ENCODE measurements around the gene C19orf25.
A peak's percentile ranks its signal among the peaks of the same experiment; 100 is the strongest.

C19orf25 gene

DNA sequence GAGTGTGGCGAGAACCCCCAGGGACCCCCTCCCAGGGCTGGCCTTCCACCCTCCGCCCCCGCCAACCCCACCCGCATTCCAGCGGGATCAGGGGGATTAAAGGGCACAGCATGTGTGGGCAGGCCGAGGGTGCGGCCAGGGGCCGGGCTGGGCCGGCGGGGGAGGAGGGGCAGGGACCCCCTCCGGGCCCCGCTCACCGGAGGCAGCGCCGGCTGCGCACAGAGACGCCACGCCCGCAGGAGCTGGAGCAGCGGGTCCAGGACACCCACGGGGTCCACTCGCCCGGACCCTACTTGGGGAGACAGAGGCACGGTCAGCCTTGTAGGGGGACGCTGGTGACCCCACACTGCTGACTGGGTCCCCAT is 31.4 kb upstream of the C19orf25 start:
- no peak for DNase-seq (ENCODE audit: low read depth)
- no peak overlapping the region for H3K4me3 ChIP-seq (ENCODE audit: low read depth, low read length)

GRCh38 chr19:1509602-1510441 is 30.8 kb upstream of the C19orf25 start:
- no peak for DNase-seq (ENCODE audit: low read depth)
- TF ChIP-seq POLR2A (IDR thresholded peaks at IDR 0.05; ENCODE audit: extremely low read depth, insufficient read length) (no peak), MYC (IDR thresholded peaks at IDR 0.05; ENCODE audit: low read depth, low read length) (no peak)
- TF ChIP-seq, protein P1, sequence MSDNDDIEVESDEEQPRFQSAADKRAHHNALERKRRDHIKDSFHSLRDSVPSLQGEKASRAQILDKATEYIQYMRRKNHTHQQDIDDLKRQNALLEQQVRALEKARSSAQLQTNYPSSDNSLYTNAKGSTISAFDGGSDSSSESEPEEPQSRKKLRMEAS (IDR thresholded peaks at IDR 0.05; ENCODE audit: low read depth, low read length) = no peak
- TF ChIP-seq, protein P2, sequence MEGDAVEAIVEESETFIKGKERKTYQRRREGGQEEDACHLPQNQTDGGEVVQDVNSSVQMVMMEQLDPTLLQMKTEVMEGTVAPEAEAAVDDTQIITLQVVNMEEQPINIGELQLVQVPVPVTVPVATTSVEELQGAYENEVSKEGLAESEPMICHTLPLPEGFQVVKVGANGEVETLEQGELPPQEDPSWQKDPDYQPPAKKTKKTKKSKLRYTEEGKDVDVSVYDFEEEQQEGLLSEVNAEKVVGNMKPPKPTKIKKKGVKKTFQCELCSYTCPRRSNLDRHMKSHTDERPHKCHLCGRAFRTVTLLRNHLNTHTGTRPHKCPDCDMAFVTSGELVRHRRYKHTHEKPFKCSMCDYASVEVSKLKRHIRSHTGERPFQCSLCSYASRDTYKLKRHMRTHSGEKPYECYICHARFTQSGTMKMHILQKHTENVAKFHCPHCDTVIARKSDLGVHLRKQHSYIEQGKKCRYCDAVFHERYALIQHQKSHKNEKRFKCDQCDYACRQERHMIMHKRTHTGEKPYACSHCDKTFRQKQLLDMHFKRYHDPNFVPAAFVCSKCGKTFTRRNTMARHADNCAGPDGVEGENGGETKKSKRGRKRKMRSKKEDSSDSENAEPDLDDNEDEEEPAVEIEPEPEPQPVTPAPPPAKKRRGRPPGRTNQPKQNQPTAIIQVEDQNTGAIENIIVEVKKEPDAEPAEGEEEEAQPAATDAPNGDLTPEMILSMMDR (IDR thresholded peaks at IDR 0.05; ENCODE audit: low read depth, low read length) = no peak

More for the DNA sequence above, 31.4 kb upstream of the C19orf25 start:
- TF ChIP-seq POLR2A (IDR thresholded peaks at IDR 0.05; ENCODE audit: extremely low read depth, insufficient read length) (no peak), MYC (IDR thresholded peaks at IDR 0.05; ENCODE audit: low read depth, low read length) (no peak)
- TF ChIP-seq, protein P1 (IDR thresholded peaks at IDR 0.05; ENCODE audit: low read depth, low read length) = no peak
- TF ChIP-seq, protein P2 (IDR thresholded peaks at IDR 0.05; ENCODE audit: low read depth, low read length) = no peak

GRCh38 chr19:1508507-1508856 is 29.5 kb upstream of the C19orf25 start:
- H3K4me3 ChIP-seq (ENCODE audit: low read depth, low read length) = no peak overlapping the region
- DNase-seq (ENCODE audit: low read depth) = no peak
- TF ChIP-seq, protein P1 (IDR thresholded peaks at IDR 0.05; ENCODE audit: low read depth, low read length) = no peak
- no peak for TF ChIP-seq MYC (IDR thresholded peaks at IDR 0.05; ENCODE audit: low read depth, low read length)
- no peak for TF ChIP-seq POLR2A (IDR thresholded peaks at IDR 0.05; ENCODE audit: extremely low read depth, insufficient read length)
- TF ChIP-seq, protein P2 (IDR thresholded peaks at IDR 0.05; ENCODE audit: low read depth, low read length) = no peak

More at GRCh38 chr19:1509602-1510441, 30.8 kb upstream of the C19orf25 start:
- H3K4me3 ChIP-seq (ENCODE audit: low read depth, low read length) = no peak overlapping the region

DNA sequence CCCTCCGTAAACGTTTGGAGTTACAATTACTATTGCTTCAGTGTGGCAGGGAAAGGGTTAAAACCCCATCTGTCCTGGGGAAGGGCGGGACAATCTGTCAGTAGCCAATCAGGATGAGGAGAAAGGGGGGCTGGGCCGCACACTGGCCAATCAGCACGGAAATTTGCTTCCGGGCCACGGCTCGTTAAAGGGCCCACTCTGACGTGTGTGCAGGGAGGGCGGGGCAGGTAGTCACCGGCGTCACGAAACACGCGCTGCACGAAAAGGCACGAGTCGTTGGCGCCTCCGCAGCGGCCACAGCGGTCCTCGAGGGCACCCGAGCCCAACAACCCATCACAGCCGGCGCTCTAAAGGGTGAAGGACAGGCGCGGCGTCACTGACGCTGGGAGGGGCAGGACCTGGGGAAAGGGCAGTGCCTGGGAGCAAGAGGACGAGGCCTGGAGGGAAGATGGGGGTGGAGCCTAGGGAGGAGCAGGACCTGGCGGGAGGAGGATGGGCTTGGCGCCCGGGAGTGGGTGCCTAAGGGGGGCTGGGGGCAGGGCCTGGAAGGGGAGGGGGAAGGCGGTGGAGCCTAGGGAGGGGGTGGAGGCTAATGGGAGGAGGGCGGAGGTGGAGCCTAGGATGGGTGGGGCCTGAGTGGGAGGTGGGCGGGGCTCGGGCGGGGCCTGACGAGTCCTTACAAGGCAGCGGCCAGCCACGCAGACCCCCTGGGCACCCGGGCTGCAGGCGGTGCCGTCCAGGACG is 28.9 kb upstream of the C19orf25 start:
- TF ChIP-seq MYC (IDR thresholded peaks at IDR 0.05; ENCODE audit: low read depth, low read length) = peak; percentile 29; the same call in 1 of the 2 replicates
- TF ChIP-seq, protein P2 (IDR thresholded peaks at IDR 0.05; ENCODE audit: low read depth, low read length) = no peak
- TF ChIP-seq, protein P1 (IDR thresholded peaks at IDR 0.05; ENCODE audit: low read depth, low read length) = peak; percentile 79
- no peak overlapping the region for H3K4me3 ChIP-seq (ENCODE audit: low read depth, low read length)
- DNase-seq (ENCODE audit: low read depth) = peak; percentile 87

DNA sequence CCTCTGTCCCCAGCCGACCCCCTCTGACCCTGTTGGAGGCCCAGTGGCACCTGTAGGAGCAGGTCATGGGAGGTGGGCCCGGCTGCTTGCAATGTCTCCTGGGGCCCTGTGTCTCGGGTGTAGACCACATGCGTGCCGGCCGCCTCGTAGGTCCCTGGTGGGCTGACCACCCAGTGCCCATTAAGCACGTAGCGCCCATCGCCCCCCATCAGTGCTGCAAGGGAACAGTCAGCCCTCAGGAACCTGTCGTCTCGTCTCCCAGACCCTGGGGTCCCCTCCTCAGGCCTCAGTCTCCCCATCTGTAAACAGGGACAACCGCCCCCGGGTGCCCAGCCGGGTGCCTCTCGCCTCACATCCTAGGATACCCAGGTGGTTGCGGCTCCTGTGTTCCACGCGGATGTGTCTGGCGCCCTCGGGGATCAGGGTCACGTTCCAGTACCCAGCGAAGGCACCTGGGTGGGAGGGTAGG is 28.2 kb upstream of the C19orf25 start:
- TF ChIP-seq, protein P2 (IDR thresholded peaks at IDR 0.05; ENCODE audit: low read depth, low read length) = no peak
- TF ChIP-seq, protein P1 (IDR thresholded peaks at IDR 0.05; ENCODE audit: low read depth, low read length) = no peak
- TF ChIP-seq MYC (IDR thresholded peaks at IDR 0.05; ENCODE audit: low read depth, low read length) (no peak), POLR2A (IDR thresholded peaks at IDR 0.05; ENCODE audit: extremely low read depth, insufficient read length) (no peak)
- DNase-seq (ENCODE audit: low read depth) = no peak
- no peak overlapping the region for H3K4me3 ChIP-seq (ENCODE audit: low read depth, low read length)

Data from NB4 (cell line).